GM13976 (cell line): ENCODE results near the gene HDAC3.

Experiments used
- DNase-seq: peaks from one replicate; pipeline ENCODE4 v3.0.0; 2012; ENCODE audit warnings: low spot score
- CTCF ChIP-seq: IDR thresholded peaks from 2 replicates; pipeline ENCODE4 v1.5.1; 2012; ENCODE audit warnings: borderline replicate concordance, mild to moderate bottlenecking; ENCODE audit not compliant: insufficient read depth; ENCODE audit errors: extremely low read depth, missing control alignments, control extremely low read depth
- in situ Hi-C: fragments of 300-500 bp; cut with MboI; formaldehyde crosslinking; loops from one replicate; pipeline ENCODE4 v1.12.0; 2022; ENCODE audit warnings: low sequenced_read_pairs, mixed read lengths, inconsistent platforms; ENCODE audit not compliant: unreplicated experiment

The HDAC3 gene

DNA sequence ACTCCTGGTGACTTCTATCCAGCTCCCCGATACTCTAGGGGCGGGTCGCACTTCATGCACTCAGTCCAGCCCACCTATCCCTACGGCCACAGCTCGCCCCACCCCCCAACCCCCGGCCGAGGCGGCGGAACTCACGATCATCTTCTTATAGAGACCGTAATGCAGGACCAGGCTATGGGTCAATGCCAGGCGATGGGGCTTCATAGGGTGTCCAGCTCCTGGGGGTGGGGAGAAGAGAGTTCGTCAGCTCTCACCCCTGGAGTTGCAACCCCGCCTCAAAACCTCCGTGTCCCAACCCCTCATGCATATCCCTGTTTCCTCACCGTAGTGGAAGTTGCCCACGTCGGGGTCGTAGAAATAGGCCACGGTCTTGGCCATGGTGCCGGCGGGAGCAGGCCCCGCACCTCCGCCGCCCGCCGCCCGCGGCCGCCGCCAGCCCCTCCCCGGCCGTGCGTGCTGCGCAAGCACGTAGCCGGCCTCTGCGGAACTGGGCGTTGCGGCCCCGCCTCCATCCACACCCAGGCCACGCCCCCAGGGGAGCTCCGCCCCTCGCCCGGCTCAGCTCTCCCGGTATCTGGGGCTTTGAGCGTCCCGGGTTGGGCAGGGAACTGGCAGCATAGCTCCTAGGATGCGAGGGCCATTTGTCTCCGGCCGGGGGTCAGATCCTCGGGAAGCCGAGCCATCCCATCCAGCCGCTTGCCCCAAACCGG is at the start of gene HDAC3, which contains the start of gene RELL2:
HDAC3 (minus strand) TSS at position 437 of the 710 bp plus-strand sequence; CDS start at position 378, 59 bp downstream.
RELL2 (plus strand) TSS at position 585 of the 710 bp plus-strand sequence. CDS start 1,229 bp downstream, outside the sequence.
- in situ Hi-C loops = no loop called here
- peak; percentile 97 for DNase-seq
- TF ChIP-seq CTCF = no peak

DNA sequence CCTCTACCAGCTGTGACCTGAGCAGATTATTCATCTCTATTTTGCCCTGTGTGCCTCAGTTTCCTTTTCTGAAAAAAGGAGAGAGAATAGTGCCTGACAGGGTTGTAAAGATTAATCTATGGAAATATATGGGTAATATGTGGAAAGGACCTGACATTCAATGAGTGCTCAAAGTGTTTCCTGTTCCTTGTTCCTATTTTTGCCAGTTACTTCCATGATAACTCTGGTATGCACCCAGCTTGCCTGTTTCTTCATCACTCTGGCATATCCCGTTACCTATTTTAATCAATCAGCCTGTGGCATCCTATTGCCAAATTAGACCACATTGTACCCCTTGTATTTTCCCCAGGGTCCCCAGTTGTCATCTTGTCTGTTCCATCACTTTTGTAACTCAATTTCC is 48.9 kb upstream of the HDAC3 start:
- in situ Hi-C loops = loop anchor here (25.0 kb wide), 1 partner anchor 452 kb away; no protein-coding TSS in a partner anchor
- TF ChIP-seq CTCF = no peak
- DNase-seq = no peak

DNA sequence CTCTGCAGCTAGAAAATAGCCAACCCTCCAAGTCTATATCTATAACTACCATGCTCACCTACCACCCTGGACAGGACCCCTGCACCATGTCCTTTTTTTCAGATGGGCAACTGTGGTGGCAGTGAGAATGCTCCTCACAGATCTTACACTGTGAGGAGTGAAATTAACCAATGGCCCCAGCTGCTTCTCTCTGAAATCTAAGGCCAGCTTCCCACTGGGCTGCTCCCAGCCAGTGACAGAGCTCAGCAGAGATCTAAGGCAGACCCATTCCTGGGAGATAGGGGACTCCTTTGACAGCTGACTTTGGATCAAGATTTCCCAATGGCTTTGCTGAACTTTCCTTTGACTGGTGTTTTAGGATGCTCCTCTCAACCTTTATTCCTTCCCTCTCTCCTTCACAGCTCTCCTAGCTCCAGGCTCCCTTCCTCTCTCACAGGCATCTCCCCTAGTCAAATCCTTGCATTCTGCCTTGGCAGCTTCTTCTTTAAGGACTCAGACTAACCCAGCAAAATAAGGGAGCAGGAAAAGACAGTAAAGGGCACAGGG is 47.0 kb upstream of the HDAC3 start:
- TF ChIP-seq CTCF = no peak
- DNase-seq = no peak
- in situ Hi-C loops = loop anchor here (25.0 kb wide), 1 partner anchor 454 kb away; no protein-coding TSS in a partner anchor

- no peak for DNase-seq
- no peak for TF ChIP-seq CTCF
- in situ Hi-C loops = loop anchor here (25.0 kb wide), 1 partner anchor 455 kb away; no protein-coding TSS in a partner anchor
Observed at GRCh38 chr5:141681695-141682641, 45.3 kb upstream of the HDAC3 start, which contains the start of gene ARAP3. Gene ARAP3, minus strand, starts transcription at chr5:141682230. Its CDS starts 1,744 bp downstream, at chr5:141680486.

DNA sequence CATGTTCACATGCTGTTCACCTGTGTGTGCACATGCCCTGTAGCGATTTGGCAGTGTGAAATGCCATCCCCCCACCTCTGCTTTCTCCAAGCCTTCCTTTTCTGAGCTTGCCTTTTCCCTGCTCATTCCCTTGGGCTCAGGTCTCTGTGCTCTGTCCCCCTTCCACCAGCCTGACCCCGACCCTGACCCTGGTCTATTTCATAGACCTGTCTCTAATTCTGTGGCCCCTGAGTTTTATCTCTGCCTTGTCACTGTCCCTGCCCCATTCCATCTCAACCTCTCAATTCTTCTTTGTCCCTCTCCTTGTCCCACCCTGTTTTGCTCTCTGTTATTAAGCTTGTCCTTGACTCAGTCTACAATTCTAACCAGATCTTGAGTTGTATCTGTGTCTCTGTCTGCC is 44.6 kb upstream of the HDAC3 start:
- no peak for TF ChIP-seq CTCF
- DNase-seq = no peak
- in situ Hi-C loops = loop anchor here (25.0 kb wide), 1 partner anchor 456 kb away; no protein-coding TSS in a partner anchor

DNA sequence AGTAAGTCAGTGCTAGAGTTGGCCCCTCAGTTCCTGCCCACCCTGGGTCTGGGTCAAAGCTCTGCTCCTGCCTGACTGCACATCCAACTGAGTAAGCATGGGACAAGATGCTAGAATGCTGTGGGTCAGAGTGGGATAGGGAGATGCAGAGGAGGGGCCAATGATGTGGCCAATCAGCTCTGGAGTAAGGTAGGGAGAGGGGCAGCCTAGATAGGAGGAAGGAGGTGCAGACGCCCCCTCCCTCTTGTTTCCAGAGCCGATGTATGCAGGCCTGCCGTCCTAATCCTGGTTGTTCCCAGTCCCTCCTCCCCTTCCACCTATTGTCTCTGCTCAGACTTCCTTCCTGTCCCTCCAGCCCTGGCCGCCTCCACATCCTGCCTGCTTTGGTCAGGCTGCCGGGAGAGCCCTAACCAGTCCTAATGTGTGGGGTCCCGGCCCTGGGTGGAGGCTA is 44.1 kb upstream of the HDAC3 start:
- DNase-seq = no peak
- in situ Hi-C loops = loop anchor here (25.0 kb wide), 1 partner anchor 457 kb away; no protein-coding TSS in a partner anchor
- TF ChIP-seq CTCF = no peak
